Activated naive CD4-positive, alpha-beta T cell treated with anti-CD3 and anti-CD28 coated beads for 36 hours (primary cell): ENCODE measurements around the gene FOXP1. TPM values are rescaled to one million over a fixed set of nuclear protein-coding genes. Genes with fewer than 3 reads are reported as not detected.
A peak's percentile ranks its signal among the peaks of the same experiment; 100 is the strongest.

ENCODE experiments used
- CTCF ChIA-PET: fragments of 350-600 bp; sonication (Branson Sonifier 250); formaldehyde crosslinking; loops from one replicate; lab custom pipeline; 2021; ENCODE audit warnings: antibody characterized with exemption; lab: Charles Lee
- DNase-seq: peaks from one replicate; pipeline ENCODE4 v3.0.0-alpha.2; 2020
- H3K27ac Mint-ChIP-seq: one replicate; pipeline ENCODE4 v1.8.0; 2021; ENCODE audit warnings: mild to moderate bottlenecking, mixed read lengths
- H3K27me3 Mint-ChIP-seq: one replicate; pipeline ENCODE4 v1.8.0; 2021; ENCODE audit warnings: low read depth, mixed read lengths
- H3K36me3 Mint-ChIP-seq: one replicate; pipeline ENCODE4 v1.8.0; 2021; ENCODE audit warnings: low read depth, mixed read lengths
- H3K4me1 Mint-ChIP-seq: one replicate; pipeline ENCODE4 v1.8.0; 2021; ENCODE audit warnings: low read depth, mixed read lengths
- H3K4me3 Mint-ChIP-seq: one replicate; pipeline ENCODE4 v1.8.0; 2021; ENCODE audit warnings: mild to moderate bottlenecking, moderate library complexity, mixed read lengths
- H3K9me3 Mint-ChIP-seq: one replicate; pipeline ENCODE4 v1.8.0; 2021; ENCODE audit warnings: mixed read lengths
- intact Hi-C: fragments of 100-400 bp; cut with micrococcal nuclease; formaldehyde crosslinking; loops from one replicate; pipeline ENCODE4 v1.15.1; 2023
- total RNA-seq, 2 experiments: library from RNA; stranded (reverse); gene quantifications; one replicate each; pipeline ENCODE4 v1.2.3, GENCODE V29; 2021

FOXP1 gene
- total RNA-seq, 2 experiments from 2014 or later = 95.2 to 97.4 TPM

DNA sequence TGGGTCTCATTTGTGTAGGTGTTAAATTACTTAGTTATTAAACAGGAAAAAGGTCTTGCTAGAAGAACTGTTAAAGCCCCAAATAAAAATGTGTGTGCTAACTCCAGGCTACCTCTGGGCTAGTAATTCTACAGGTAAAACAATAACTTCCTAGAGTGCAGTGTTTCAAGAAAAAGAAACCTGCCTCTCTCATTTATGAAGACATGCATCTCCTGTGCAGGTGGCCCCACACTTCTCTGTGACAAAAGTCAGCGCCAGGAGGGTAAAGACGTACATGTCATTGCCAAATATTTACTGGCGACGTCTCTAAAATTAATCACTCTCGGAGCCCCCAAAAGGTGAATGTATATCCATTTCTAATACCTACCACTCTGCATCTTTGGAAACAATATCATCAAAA lies 131.7 kb downstream of the FOXP1 start:
- peaks cover 2% of the 10 kb centered on the region for H3K36me3 Mint-ChIP-seq
- no peaks in the 10 kb centered on the region for H3K9me3 Mint-ChIP-seq
- H3K27me3 Mint-ChIP-seq = no peaks in the 10 kb centered on the region
- intact Hi-C loops = no loop called here
- peak overlapping the region; percentile 90 for H3K27ac Mint-ChIP-seq
- DNase-seq = no peak
- H3K4me1 Mint-ChIP-seq = peaks cover 85% of the 10 kb centered on the region
- CTCF ChIA-PET = interaction anchor here (2.0 kb wide), 1 partner anchor 9 kb away, joined by 6 read pairs; no protein-coding TSS in a partner anchor
- H3K4me3 Mint-ChIP-seq = peak overlapping the region; percentile 60

DNA sequence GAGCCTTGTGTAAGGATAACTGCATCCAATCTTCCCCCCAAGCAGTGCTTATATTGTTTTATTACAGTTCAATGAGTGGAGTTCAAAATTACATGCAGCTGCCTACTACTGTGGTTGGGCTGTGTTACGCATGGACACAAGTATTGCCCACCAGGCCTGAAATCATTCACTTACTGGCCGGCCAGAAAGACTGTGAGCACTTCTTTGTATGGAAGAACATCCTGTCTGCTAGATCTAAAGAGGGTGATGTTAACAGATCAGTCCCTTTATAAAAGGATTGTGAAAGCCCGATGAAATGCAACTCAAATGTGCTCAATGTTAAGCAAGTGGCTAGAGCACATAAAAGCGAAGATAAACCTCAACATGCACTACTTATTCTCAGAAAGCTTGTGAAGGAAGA lies 132.5 kb downstream of the FOXP1 start:
- CTCF ChIA-PET = interaction anchor here (2.0 kb wide), 1 partner anchor 8 kb away, joined by 6 read pairs; no protein-coding TSS in a partner anchor
- Mint-ChIP-seq H3K9me3 (no peaks in the 10 kb centered on the region), H3K27ac (peak overlapping the region; percentile 90), H3K4me1 (peaks cover 85% of the 10 kb centered on the region), H3K27me3 (no peaks in the 10 kb centered on the region), H3K4me3 (peak overlapping the region; percentile 60), H3K36me3 (peaks cover 3% of the 10 kb centered on the region)
- no peak for DNase-seq
- intact Hi-C loops = no loop called here

DNA sequence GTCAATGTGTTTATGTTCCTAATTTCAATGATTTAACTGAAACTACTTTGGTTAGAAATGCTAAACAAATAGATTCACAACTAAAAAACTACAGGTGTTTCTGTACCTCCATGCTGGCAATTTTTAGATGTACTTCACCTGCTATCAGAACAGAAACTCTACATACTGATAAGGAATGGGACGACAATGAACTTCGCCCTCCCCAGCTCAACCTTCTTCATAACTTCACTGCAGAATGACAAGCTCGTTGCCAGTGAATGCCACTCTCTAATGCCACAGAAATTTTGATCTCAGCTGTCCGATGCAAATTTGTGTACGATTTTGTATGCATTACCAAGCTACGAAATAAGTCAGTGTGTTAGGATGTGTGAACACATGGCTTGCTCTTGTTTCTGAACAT lies 133.4 kb downstream of the FOXP1 start:
- H3K27me3 Mint-ChIP-seq = no peaks in the 10 kb centered on the region
- intact Hi-C loops = no loop called here
- no peaks in the 10 kb centered on the region for H3K9me3 Mint-ChIP-seq
- DNase-seq = no peak
- peak overlapping the region; percentile 1 for H3K4me3 Mint-ChIP-seq
- H3K36me3 Mint-ChIP-seq = peaks cover 3% of the 10 kb centered on the region
- peak overlapping the region; percentile 73 for H3K27ac Mint-ChIP-seq
- H3K4me1 Mint-ChIP-seq = peaks cover 83% of the 10 kb centered on the region
- CTCF ChIA-PET = no interaction called here

DNA sequence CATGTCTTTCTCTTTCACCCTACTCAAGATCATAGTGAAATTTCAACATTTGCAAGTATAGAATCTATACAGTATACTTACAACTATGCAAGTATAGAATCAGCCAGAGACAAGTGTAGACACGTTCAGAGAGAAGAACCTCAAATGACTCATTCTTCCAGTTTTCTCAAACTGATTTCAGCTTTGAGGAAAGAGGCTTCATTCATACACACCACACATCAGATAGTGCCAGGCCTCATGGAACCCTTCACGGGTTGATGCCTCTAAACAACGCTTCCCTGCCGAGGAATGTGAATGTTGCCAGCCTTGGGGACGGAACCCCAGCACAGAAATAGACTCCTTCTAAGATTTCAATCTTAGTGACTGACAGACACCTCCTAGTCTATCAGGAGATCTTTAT lies 135.7 kb downstream of the FOXP1 start:
- peak; percentile 58 for DNase-seq
- intact Hi-C loops = loop anchor here (1.0 kb wide), 1 partner anchor 8 kb away; no protein-coding TSS in a partner anchor
- no peaks in the 10 kb centered on the region for H3K27me3 Mint-ChIP-seq
- H3K27ac Mint-ChIP-seq = peak overlapping the region; percentile 95
- peaks cover 88% of the 10 kb centered on the region for H3K4me1 Mint-ChIP-seq
- peak overlapping the region; percentile 20 for H3K4me3 Mint-ChIP-seq
- peaks cover 6% of the 10 kb centered on the region for H3K36me3 Mint-ChIP-seq
- CTCF ChIA-PET = interaction anchor here (1.0 to 1.3 kb wide), 2 partner anchors 18 to 64 kb away, joined by 3 to 7 read pairs; no protein-coding TSS in a partner anchor
- H3K9me3 Mint-ChIP-seq = peaks cover 3% of the 10 kb centered on the region

DNA sequence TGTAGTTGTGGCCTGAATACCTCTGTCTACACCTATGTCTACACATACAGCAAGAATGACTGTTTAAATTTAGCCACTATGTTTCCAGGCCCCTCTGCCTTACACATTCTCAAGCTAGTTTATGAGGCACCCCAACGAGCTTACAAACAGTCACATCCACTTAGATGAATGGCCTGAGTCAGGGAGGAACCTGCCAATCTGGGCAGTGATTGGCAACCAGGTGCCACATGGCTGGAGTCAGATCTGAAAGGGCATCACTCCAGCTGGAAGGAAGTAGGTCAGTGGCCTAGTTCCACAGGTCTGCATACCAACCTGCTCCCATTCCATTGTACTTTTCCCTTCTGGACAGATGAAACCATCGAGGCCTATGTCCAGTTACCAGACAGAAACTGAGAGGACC lies 136.3 kb downstream of the FOXP1 start:
- CTCF ChIA-PET = interaction anchor here (0.6 to 1.3 kb wide), 3 partner anchors 17 to 314 kb away, joined by 3 to 7 read pairs (median 4); no protein-coding TSS in a partner anchor
- no peaks in the 10 kb centered on the region for H3K27me3 Mint-ChIP-seq
- DNase-seq = peak; percentile 56
- peaks cover 3% of the 10 kb centered on the region for H3K9me3 Mint-ChIP-seq
- peak overlapping the region; percentile 30 for H3K4me3 Mint-ChIP-seq
- intact Hi-C loops = no loop called here
- H3K36me3 Mint-ChIP-seq = peaks cover 6% of the 10 kb centered on the region
- peaks cover 87% of the 10 kb centered on the region for H3K4me1 Mint-ChIP-seq
- H3K27ac Mint-ChIP-seq = peak overlapping the region; percentile 95

DNA sequence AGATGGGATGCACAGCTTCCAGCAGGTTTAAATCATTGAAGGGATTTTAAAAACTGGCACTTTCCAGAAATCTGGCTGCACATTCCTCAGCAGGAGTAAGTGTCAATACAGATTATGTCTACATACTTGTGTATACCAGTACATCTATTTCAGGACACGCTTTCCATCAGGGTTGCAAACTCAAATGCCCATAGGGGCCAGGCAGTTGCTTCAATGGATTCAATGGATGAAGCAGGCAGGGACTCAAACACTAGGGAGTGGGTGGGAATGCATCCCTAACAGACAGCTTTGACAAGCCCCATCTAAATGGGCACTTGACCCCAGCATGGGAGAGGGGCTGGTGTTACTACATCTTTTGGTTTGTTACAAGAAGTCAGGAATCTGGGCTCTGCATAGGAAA lies 136.8 kb downstream of the FOXP1 start:
- Mint-ChIP-seq H3K36me3 (peaks cover 6% of the 10 kb centered on the region), H3K27ac (peak overlapping the region; percentile 95), H3K9me3 (peaks cover 3% of the 10 kb centered on the region), H3K4me3 (no peak overlapping the region), H3K4me1 (peaks cover 87% of the 10 kb centered on the region), H3K27me3 (no peaks in the 10 kb centered on the region)
- CTCF ChIA-PET = interaction anchor here (0.6 to 1.3 kb wide), 3 partner anchors 17 to 315 kb away, joined by 3 to 7 read pairs (median 4); no protein-coding TSS in a partner anchor
- intact Hi-C loops = no loop called here
- DNase-seq = no peak

DNA sequence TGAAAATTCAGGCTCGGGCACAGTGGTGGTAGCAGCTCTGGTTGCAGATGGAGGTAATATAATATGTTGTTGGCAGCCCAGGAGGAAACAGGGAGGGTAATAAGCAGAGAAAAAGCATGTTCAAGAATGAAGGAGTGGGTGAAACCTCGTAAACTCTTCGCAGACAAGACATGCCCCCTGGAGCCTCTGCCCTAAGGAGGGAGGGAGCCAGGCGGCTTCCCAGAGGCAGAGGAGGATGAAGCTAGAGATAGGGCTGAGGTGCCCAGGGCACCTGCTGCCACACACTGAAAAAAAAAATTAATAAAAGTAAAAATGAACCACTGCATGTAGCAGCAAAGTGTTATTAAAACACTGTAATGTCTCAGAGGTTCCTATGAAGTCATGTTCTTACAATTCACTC lies 137.3 kb downstream of the FOXP1 start:
- Mint-ChIP-seq H3K36me3 (peaks cover 6% of the 10 kb centered on the region), H3K27ac (peak overlapping the region; percentile 95), H3K4me3 (no peak overlapping the region), H3K9me3 (peaks cover 3% of the 10 kb centered on the region), H3K27me3 (no peaks in the 10 kb centered on the region), H3K4me1 (peaks cover 89% of the 10 kb centered on the region)
- DNase-seq = no peak
- CTCF ChIA-PET = interaction anchor here (0.6 kb wide), 1 partner anchor 315 kb away, joined by 4 read pairs; no protein-coding TSS in a partner anchor
- intact Hi-C loops = no loop called here

DNA sequence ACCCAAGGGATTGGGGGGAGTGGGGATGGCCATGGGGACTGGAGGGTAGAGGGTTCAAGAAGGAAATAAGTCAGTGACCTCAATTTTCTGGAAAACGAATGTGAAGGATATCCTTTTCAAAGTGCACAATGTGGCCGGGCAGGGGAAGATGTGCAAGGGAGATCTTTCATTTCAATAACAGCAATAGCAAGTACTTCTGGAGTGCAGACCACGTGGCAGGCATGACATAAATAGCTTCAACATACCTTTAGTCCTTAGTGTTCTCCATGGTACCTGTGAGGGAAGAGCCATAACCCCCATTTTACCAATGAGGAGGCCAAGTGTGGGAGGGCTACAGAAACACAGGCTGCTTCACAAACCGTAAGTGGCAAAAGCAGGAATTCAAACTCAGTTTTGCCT lies 138.7 kb downstream of the FOXP1 start:
- Mint-ChIP-seq H3K4me3 (peak overlapping the region; percentile 71), H3K36me3 (peaks cover 6% of the 10 kb centered on the region), H3K9me3 (peaks cover 3% of the 10 kb centered on the region), H3K27me3 (no peaks in the 10 kb centered on the region), H3K4me1 (peaks cover 90% of the 10 kb centered on the region), H3K27ac (peak overlapping the region; percentile 98)
- CTCF ChIA-PET = interaction anchor here (0.6 to 1.6 kb wide), 4 partner anchors 10 to 214 kb away, joined by 3 to 11 read pairs (median 4); no protein-coding TSS in a partner anchor
- intact Hi-C loops = loop anchor here (1.0 to 5.0 kb wide), 7 partner anchors 23 to 383 kb away; partner anchors contain the start of gene FOXP1
- DNase-seq = no peak

DNA sequence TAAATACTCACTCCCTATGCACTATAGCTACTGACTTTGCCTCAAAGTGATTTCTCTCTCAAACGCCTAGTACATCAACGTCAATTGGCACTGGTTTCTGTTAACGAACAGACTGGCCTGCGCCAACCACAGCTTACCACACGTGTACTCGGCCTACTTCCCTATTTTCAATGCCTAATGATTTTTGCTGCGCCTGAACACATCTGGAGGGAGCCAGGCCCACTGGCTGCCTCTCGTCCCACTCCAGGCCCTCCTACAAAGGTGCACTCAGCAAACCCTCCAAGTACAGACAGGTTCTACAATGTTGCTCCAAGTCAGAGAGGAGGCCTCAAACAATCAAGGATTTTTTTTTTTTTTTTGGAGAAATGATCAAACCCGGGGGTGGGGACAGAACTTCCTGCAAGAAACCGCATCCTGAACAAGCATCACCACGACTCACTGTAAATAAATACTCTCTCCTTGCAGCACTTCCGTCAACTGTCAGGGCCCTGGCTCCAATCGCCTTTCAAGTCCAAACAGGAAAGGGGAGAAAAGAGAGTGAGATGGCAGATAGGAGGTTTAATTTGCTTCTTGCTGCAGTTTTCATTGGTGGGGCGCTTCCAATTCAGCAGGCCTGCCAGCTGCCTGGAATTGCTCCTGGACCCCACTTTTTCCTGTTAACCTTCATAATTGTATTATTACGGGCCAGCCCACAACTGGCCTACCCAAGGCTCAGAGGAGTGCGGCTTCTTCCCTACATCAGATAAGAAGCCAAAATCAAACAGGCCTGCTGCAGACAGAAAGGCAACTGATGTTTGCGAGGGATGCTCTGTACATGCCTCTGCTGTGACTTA lies 139.3 kb downstream of the FOXP1 start:
- Mint-ChIP-seq H3K9me3 (peaks cover 3% of the 10 kb centered on the region), H3K4me1 (peaks cover 93% of the 10 kb centered on the region), H3K27me3 (no peaks in the 10 kb centered on the region), H3K4me3 (peak overlapping the region; percentile 71), H3K36me3 (peaks cover 6% of the 10 kb centered on the region), H3K27ac (peak overlapping the region; percentile 98)
- CTCF ChIA-PET = interaction anchor here (0.6 to 2.6 kb wide), 10 partner anchors 10 to 364 kb away, joined by 3 to 11 read pairs (median 4); no protein-coding TSS in a partner anchor
- intact Hi-C loops = loop anchor here (1.0 to 5.0 kb wide), 7 partner anchors 22 to 382 kb away; partner anchors contain the start of gene FOXP1
- DNase-seq = peak; percentile 80

DNA sequence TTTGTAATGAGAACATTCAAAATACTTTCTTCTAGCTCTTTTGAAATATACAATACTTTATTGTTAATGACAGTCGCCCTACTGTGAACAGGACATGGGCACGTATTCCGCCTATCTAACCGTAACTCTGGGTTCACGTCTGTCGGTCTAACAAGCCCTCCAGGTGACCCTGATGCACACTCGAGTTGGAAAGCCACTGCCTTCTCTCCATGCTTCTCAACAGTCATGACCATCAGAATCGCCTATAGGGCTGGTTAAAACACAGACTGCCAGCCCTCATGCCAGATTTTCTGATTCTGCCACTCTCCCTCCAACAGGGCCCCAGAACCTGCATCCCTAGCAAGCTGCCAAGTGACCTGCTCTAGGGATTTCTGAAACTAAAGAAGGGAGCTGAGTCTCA lies 140.2 kb downstream of the FOXP1 start:
- CTCF ChIA-PET = interaction anchor here (0.6 to 2.6 kb wide), 6 partner anchors 9 to 135 kb away, joined by 3 to 11 read pairs (median 5); no protein-coding TSS in a partner anchor
- Mint-ChIP-seq H3K36me3 (peaks cover 6% of the 10 kb centered on the region), H3K27ac (peak overlapping the region; percentile 98), H3K27me3 (no peaks in the 10 kb centered on the region), H3K9me3 (peaks cover 3% of the 10 kb centered on the region), H3K4me3 (peak overlapping the region; percentile 60), H3K4me1 (peaks cover 93% of the 10 kb centered on the region)
- intact Hi-C loops = loop anchor here (5.0 kb wide), 2 partner anchors 316 to 381 kb away; no protein-coding TSS in a partner anchor
- no peak for DNase-seq

DNA sequence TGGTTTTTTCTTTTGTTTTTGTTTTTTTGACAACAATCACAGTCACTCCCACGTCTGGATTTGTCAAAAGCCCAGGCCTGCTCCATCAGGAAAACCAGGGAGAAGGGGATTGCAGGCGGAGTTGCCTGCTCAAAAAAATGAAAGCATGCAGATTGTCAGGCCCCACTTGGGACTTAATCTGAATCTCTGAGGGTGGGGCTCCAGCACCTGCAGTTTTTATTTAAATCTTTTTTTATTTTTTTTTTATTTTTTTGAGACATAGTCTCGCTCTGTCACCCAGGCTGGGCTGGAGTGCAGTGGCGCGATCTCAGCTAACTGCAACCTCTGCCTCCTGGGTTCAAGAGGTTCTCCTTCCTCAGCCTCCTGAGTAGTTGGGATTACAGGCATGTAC lies 140.9 kb downstream of the FOXP1 start:
- peaks cover 6% of the 10 kb centered on the region for H3K36me3 Mint-ChIP-seq
- peaks cover 3% of the 10 kb centered on the region for H3K9me3 Mint-ChIP-seq
- H3K27me3 Mint-ChIP-seq = no peaks in the 10 kb centered on the region
- no peak for DNase-seq
- peak overlapping the region; percentile 60 for H3K4me3 Mint-ChIP-seq
- peak overlapping the region; percentile 98 for H3K27ac Mint-ChIP-seq
- peaks cover 93% of the 10 kb centered on the region for H3K4me1 Mint-ChIP-seq
- intact Hi-C loops = loop anchor here (1.0 to 5.0 kb wide), 3 partner anchors 10 to 380 kb away; no protein-coding TSS in a partner anchor
- CTCF ChIA-PET = interaction anchor here (0.6 to 2.6 kb wide), 8 partner anchors 9 to 308 kb away, joined by 3 to 11 read pairs (median 4); no protein-coding TSS in a partner anchor
